G401 (cell line): Measurements from ENCODE around the gene XIST. TPM values are rescaled to one million over a fixed set of nuclear protein-coding genes. Genes with fewer than 3 reads are reported as not detected.
"Not testable (repeated sequence)": the region's sequence is repeated elsewhere in the genome, so short reads cannot be mapped to it uniquely, and the experiment has no call there.

ENCODE experiments used
- DNase-seq: peaks from one replicate; pipeline ENCODE4 v3.0.0-alpha.2; 2015; ENCODE audit warnings: low spot score
- in situ Hi-C: cut with HindIII; loops from 2 replicates; pipeline ENCODE4 v1.10.0; 2016; ENCODE audit warnings: low sequenced_read_pairs, mixed read lengths
- total RNA-seq: library from RNA; depleted of rRNA; stranded (reverse); fragments of >200 nt; shearing (Covaris generic); gene quantifications from 2 replicates; pipeline ENCODE4 v1.2.3, GENCODE V29; 2014

The XIST gene
- total RNA-seq, 1 experiment from 2014 or later: not detected

- in situ Hi-C loops: no loop called here
- no peak for DNase-seq
These were observed 34.1 kb downstream of the XIST start for GRCh38 chrX:73818200-73819116.

DNA sequence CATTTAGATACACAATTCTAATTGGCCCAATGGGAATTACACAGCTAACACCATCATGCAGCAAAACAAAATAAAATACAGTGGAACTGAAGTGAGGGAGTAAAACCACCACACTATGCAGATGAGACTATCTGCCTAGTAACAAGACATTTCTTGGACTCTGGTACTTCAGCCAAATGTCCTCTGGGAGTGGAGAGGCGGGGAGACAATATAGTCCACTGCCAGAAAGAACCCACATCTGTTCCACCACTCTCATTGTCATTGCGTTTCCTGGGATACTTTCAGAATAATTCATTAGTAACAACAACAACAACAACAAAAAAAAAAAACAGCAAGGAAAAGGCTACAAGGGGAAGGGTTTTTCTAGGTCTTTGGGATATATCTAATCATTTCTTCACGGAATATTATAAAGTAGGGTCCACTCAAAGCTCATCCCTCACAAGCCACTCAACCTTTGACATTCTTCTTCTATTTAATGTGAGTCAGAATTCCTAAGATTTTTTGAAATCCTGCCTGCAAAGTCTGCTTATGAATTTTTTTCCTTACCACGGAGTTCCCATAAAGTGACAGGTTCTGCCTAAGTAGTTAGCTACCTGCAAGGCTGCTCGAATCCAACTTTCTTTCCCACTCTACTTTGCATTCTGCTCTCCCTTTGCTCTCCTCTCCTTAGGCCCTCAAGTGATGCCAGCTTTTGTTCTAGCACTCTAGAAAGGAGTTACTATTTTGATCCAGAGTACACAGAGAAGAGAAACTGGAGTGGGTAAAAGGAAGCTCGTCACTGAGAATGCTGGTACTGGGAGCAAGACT is 34.9 kb downstream of the XIST start:
- DNase-seq: no peak
- in situ Hi-C loops: no loop called here

- no peak for DNase-seq
- in situ Hi-C loops: no loop called here
These were observed 40.3 kb downstream of the XIST start for GRCh38 chrX:73812256-73812655.

DNA sequence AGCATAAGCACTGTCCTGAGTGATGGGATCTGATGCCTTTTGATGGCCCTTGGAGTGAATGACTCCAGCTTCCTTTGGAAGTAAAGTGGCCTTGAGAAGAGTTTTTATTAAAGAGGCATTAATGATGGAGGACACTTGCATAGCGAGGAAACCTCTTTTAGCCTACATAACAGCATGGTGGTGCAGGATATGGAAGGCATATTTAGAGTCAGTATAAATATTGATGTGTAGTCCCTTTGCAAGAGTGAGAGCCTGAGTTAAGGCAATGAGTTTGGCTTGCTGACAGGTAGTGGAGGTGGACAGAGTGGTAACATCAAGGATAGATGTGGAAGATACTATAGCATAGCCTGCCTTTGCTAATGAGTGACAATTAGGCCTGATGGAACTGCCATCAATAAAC is 48.4 kb downstream of the XIST start:
- DNase-seq, in situ Hi-C loops: not testable (repeated sequence)

DNA sequence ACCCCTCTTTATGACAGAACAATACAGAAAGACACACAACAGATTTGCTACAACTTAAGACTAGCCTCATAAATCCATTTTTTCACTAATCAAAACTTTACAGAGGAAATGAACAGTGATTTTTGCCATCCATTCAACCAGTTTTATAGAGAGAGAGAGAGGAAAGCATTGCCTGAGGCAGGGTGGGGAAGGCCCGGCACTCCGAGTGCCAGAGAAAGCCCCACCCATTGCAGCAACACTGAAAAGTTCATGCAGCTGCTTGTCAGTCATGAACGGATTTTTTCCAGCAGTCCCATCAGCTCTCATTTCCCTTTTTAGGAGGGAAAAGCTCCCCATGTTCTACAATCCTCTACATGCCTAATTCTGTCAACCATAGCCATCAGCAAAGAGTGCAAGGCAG is 52.6 kb downstream of the XIST start:
- no peak for DNase-seq
- in situ Hi-C loops: no loop called here

DNA sequence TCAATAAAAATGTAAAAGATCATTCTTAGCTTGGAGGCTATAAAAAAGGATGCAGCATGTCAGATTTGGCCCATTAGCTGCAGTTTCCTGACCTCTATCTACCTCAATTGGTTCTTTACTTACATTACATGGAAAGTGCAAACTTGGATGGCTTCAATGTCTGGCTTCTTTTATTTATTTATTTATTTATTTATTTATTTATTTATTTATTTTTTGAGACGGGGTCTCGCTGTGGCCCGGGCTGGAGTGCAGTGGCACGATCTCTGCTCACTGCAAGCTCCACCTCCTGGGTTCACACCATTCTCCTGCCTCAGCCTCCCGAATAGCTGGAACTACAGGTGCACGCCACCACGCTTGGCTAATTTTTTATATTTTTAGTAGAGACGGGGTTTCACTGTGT is 60.0 kb downstream of the XIST start:
- in situ Hi-C loops, DNase-seq: not testable (repeated sequence)

DNA sequence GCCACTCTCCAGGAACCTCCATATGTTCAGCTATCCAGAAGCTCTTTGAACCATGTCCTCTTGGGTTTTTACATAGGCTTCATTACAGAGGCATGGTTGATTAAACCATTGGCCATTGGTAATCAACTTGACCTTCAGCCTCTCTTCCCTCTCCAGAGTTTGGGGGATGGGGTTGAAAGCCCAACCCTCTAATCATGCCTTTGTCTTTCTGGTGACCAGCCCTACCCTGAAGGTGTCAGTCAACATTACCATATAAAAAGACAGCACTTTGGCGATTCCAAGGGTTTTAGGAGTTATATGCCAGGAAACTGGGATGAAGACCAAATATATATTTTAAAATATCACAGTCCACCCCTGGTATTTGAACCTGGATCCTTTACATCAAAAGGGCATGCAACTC is 67.0 kb downstream of the XIST start:
- in situ Hi-C loops: no loop called here
- DNase-seq: no peak
